ENCODE measurements around the gene SMIM38.

Gene SMIM38

DNA sequence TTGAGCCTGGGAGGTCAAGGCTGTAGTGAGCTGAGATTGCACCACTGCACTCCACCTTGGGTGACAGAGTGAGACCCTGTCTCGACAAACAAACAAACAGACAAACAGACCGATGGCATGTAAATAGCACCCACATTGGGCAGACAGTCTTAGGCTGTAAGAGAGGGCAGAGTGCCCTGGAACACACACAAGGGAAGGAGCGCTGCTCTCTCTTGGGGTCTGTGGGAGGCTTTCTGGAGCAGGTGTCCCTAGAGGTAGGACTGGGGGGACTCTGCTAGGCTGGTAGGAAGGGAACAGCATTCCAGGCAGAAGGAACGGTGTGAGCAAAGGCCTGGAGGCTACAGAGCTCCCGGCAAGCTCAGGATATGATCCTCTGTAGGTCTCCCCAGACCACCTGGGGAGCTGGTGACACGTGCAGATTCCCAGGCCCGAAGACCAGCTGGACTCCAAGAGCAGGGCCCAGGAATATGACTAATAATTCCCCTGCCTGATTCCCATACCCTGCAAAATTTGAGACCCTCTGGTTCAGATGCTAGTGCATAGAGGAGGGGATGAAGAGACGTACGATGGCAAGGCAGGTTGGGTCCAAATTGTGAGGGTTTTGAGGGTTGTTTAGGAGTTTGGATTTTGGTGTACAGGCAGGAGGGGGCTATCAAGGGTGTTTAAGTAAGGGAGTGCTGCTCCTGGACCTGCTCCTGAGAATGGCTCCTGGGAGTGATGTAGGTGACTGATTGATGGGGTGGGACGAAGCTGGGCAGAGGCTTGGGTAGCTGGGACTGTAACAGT is 11.6 kb downstream of the SMIM38 start:
- DNase-seq (ENCODE audit: low read depth) = no peak
- TF ChIP-seq, protein P1, sequence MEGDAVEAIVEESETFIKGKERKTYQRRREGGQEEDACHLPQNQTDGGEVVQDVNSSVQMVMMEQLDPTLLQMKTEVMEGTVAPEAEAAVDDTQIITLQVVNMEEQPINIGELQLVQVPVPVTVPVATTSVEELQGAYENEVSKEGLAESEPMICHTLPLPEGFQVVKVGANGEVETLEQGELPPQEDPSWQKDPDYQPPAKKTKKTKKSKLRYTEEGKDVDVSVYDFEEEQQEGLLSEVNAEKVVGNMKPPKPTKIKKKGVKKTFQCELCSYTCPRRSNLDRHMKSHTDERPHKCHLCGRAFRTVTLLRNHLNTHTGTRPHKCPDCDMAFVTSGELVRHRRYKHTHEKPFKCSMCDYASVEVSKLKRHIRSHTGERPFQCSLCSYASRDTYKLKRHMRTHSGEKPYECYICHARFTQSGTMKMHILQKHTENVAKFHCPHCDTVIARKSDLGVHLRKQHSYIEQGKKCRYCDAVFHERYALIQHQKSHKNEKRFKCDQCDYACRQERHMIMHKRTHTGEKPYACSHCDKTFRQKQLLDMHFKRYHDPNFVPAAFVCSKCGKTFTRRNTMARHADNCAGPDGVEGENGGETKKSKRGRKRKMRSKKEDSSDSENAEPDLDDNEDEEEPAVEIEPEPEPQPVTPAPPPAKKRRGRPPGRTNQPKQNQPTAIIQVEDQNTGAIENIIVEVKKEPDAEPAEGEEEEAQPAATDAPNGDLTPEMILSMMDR (conservative IDR thresholded peaks at IDR 0.05; ENCODE audit: low read depth, low read length) = no peak
- H3K4me3 ChIP-seq (ENCODE audit: low read depth, low read length) = no peak overlapping the region

DNA sequence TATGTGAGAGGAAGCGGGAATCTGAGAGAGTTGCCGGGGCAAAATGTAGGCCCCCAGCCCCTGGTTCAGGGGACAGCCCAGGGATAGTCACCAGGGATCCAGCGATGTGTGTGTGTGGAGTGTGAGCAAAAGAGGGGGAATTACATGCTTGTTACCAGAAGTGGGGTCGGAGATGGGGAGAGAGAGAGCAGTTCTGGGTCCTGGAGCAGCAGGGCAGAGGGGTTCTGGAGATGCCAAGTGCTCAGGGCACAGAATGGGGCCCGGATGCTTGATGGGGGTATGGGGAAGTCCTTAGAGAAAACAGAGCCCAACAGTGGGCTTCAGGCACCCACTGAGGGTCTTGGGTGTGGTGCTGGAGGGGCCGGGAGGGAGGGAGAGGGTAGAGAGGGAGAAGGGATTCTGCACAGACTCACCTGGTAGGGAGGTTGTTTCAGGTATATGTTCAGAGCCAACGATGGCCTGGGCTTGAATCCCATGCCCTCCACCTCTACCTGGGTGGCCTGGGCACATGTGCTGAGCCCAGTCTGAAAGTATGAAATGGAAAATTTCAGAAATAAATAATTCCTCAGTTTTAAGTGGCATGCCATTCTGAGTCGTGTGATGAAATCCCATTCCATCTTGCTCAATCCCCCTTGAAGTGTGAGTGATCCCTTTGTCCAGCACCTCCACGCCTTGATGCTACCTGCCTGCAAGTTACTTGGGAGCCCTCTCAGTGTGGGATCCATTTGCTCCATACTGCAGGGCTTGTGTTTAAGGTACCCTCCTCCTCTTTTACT is 12.4 kb downstream of the SMIM38 start:
- TF ChIP-seq, protein P1 (conservative IDR thresholded peaks at IDR 0.05; ENCODE audit: low read depth, low read length) = no peak

DNA sequence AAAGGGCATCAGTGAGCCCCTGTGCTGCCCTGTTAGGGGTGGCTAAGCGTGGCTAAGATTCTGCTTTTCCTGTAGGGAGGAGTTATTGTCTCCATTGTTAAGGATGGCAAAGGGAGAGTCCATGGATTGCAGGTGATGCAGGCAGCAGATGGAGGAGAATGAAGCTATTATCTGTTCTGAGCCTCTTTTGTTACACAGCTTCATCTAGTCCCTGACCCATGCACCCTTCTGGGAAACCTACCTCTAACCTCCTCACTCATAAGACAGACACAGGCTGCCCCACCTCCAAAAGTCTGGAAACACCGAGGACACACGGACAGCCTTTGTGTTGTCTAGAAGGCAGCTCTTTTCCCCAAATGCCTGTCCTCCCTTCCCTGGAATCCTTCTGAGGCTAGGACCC is 13.7 kb downstream of the SMIM38 start:
- DNase-seq (ENCODE audit: low read depth) = no peak
- TF ChIP-seq, protein P1 (conservative IDR thresholded peaks at IDR 0.05; ENCODE audit: low read depth, low read length) = no peak
- no peak overlapping the region for H3K4me3 ChIP-seq (ENCODE audit: low read depth, low read length)

More for the DNA sequence above, 12.4 kb downstream of the SMIM38 start:
- DNase-seq (ENCODE audit: low read depth) = peak; percentile 35
- H3K4me3 ChIP-seq (ENCODE audit: low read depth, low read length) = no peak overlapping the region

DNA sequence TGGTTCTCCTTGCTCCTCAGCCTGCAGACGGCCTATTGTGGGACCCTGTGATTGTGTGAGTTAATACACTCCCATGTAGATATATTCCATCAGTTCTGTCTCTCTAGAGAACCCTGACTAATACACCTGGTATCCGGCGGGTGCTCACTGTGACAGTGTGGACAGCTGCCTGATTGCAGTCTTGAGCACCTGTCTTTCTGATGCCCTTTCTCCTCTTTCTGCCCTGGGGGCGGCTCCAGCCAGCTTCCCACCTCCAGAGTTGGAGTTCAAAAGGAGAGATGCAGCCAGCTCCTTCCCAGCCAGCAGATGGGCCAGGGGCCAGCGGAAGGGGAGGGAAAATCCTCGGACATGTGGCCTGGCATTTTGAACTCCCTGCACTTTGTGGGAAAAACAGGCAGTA is 15.0 kb downstream of the SMIM38 start:
- TF ChIP-seq, protein P1 (conservative IDR thresholded peaks at IDR 0.05; ENCODE audit: low read depth, low read length) = no peak
- DNase-seq (ENCODE audit: low read depth) = no peak
- no peak overlapping the region for H3K4me3 ChIP-seq (ENCODE audit: low read depth, low read length)

DNA sequence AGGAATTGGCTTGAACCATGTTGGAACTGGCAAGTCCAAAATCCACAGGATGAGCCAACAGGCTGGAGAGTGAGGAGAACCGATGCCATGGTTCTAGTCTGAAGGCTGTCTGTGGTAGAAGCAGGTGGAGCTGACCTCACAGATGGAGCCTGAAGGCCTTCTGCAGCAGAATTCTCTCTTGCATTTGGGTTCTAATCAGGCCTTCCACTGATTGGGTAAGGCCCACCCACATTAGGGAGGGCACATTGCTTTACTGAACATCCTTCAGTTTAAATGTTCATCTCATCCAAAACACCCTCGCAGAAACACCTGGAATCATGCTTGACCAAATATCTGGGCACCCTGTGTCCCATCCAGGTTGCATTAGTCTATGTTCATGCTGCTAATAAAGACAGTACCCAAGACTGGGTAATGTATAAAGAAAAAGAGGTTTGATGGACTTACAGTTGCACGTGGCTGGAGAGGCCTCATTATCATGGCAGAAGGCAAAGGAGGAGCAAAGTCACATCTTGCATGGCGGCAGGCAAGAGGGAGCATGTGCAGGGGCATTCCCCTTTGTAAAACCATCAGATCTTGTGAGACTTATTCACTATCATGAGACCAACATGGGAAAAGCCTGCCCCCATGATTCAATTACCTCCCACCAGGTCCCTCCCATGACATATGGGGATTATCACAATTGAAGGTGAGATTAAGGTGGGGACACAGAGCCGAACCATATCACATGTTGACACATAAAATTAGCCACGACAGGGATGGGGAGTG is 15.9 kb downstream of the SMIM38 start:
- TF ChIP-seq, protein P1 (conservative IDR thresholded peaks at IDR 0.05; ENCODE audit: low read depth, low read length) = no peak
- no peak for DNase-seq (ENCODE audit: low read depth)
- no peak overlapping the region for H3K4me3 ChIP-seq (ENCODE audit: low read depth, low read length)

DNA sequence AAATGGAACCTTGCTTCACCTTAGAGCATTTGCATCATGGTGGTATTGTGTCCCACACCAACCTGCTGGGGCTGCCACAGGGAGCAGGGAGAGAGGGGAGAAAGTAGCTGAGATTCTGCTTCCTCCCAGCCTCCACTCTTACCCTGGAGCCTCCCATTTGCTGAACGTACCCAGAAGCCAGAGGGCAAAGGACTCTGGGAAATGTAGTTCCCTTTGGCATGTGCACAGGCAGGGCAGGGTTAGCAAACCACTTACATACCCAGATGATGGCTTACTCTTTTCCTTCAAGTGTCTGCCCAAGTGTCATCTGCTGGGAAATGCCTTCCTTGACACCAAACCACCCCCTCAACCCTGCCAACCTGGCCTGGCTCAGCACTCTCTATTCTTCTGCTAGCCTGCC is 16.9 kb downstream of the SMIM38 start:
- H3K4me3 ChIP-seq (ENCODE audit: low read depth, low read length) = no peak overlapping the region
- peak; percentile 42 for DNase-seq (ENCODE audit: low read depth)
- TF ChIP-seq, protein P1 (conservative IDR thresholded peaks at IDR 0.05; ENCODE audit: low read depth, low read length) = no peak

All from choroid plexus epithelial cell (primary cell).